T-helper 1 cell treated with Interleukin-12 subunit alpha and Interleukin-12 subunit beta and Interleukin-4 antibody, amounts not matched to agents 30 ng/mL and 1 ng/mL, for 36 hours (primary cell): ENCODE data around the gene HOGA1. TPM values are rescaled to one million over a fixed set of nuclear protein-coding genes. Genes with fewer than 3 reads are reported as not detected.

ENCODE experiments used
- intact Hi-C: fragments of 100-400 bp; cut with micrococcal nuclease; formaldehyde crosslinking; loops from one replicate; pipeline ENCODE4 v1.15.1; 2024
- total RNA-seq: library from RNA; stranded (reverse); gene quantifications from 2 replicates; pipeline ENCODE4 v1.2.3, GENCODE V29; 2022

HOGA1 gene
- total RNA-seq, result not detected in 2 replicates

DNA sequence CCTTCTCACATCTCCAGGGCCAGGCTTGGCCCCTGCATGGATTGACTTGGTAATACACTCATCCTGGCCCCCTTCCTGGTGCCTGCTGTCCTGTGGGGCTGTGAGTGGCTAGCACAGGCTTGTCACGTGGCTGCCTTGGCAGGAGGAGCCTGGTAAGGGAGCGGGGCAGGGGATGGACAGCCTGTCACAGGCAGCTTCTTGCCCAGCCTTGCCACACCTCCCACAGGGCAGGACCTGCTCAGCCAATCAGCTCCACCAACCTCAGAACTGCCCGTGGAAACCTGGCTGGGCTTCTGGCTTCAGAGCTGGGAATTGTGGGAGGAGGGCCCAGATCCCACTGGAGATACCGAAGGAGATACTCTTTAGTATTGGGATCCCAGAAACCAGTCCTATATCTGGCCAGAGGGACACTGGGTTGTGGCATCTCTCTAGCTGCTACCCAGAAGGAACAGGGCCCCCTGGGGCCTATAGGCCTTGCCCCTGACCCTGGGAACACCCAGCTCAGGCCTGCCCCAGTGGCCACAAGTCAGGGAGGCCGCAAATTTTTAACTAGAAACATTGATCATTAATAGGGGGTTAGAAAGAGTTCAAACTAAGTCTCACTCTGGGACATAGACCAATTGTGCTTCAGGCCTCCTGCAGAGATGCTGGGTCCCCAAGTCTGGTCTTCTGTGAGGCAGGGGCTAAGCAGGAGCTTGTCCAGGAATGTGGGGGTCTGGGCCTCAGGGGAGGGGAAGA is at the start of gene HOGA1:
Gene HOGA1 (plus strand): TSS at position 330 of the 738 bp plus-strand sequence. CDS start 315 bp downstream, at position 645.
- intact Hi-C loops, result no loop called here

- intact Hi-C loops, result loop anchor here (1.0 kb wide), 1 partner anchor 18 kb away; no protein-coding TSS in a partner anchor
Measured at GRCh38 chr10:97534746-97535367, 49.3 kb upstream of the HOGA1 start.

DNA sequence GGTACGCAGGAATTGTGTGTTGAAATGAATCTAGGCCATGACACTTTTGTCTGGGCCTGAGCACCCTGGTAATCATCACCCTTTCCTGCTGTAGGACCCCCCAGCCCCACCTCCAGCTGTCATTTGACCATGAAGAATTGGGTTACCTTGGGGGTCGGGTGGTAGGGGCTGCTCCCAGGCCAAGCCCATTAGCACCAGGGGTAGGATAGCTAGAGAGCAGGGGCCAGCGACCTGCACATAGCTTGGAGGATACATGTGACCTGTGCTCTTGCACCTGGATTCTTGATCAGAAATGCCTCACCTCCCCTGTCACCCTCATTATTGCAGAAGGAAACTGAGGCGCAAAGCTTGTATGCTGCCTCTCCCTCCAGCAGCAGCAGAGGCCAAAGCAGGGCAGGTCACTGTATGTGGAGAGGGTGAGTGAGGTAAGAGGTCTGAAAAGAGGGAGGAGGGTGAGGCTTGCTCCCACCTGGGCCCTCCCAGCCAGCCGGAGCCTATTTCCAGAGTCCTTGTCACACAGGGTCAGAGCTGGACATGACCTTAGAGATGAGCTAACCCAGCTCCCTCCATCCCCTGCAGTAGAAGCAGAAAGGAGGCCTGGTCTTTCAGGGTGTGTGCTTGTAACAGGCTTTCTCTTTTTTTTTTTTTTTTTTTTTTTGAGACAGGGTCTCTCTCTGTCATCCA is 46.9 kb upstream of the HOGA1 start:
- intact Hi-C loops, result no loop called here

DNA sequence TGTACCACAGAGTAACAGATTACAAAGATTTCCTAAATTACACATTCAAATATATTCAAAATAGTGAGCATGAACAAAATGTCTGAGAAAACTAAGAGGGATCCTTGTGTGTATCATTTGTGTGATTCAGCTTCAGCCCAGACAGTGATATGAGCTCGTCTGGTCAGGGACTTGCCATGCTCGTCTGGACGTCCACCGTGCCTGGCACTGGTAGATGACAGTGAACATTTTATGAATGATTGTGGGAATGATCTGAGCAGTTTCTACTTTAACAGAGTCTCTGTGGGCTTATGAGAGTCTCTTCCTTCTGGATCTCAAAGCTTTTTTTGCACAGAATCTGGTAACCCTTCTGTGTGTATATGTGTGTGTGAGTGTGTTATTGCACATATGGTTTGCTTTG is 45.8 kb upstream of the HOGA1 start:
- intact Hi-C loops, result no loop called here

DNA sequence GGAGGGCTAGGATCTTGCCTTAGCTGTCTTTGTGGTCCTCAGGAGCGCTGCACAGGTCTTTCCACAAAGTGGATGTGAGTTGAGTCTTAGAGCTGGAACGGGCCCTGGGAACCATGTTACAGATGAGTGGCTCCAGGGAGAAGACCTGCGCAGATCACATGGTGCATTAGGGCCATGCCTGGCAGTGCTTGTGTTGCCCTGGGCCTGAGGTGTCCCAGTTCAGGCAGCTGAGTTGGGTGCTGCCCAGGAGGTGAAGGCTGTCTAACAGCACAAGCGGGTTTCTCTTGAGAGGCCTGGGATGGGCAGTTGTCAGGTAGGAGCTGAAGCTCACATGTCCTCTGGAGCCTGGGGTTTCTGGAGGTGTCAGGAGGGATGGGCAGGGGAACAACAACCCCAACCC is 45.4 kb upstream of the HOGA1 start:
- intact Hi-C loops, result no loop called here

DNA sequence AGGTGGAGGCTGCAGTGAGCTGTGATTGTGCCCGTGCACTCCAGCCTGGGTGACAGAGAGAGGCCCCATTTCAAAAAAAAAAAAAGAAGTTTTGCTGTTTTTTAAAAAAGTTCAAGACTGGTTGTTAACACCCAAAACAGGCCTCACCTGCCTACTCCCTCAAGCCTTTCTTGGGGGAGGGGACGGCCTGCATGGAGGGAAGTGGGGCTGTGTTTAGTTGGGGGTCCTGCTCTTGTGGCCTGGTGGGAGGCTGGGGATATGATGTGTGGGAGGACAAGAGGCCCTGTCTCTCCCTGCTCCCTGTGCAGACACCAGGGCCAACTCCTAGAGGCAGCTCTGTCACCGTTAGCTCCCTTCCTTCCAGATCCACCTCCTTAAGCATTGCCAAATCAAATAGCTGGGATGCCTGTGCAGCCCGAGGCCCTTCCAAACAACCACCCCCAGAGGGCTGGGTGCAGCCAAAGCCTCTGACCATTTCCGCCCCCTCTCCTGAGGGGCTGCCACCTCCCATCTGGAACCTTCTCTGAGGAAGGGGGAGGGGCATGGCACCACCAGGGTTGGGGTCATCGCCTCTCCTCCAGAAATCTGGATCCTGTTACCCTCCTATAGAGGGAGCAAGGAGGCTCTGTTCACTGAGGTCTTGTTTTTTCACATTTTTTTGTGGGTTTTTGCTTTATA is 44.5 kb upstream of the HOGA1 start:
- intact Hi-C loops, result no loop called here

- intact Hi-C loops, result no loop called here
Measured at GRCh38 chr10:97540669-97541500, 43.3 kb upstream of the HOGA1 start.

DNA sequence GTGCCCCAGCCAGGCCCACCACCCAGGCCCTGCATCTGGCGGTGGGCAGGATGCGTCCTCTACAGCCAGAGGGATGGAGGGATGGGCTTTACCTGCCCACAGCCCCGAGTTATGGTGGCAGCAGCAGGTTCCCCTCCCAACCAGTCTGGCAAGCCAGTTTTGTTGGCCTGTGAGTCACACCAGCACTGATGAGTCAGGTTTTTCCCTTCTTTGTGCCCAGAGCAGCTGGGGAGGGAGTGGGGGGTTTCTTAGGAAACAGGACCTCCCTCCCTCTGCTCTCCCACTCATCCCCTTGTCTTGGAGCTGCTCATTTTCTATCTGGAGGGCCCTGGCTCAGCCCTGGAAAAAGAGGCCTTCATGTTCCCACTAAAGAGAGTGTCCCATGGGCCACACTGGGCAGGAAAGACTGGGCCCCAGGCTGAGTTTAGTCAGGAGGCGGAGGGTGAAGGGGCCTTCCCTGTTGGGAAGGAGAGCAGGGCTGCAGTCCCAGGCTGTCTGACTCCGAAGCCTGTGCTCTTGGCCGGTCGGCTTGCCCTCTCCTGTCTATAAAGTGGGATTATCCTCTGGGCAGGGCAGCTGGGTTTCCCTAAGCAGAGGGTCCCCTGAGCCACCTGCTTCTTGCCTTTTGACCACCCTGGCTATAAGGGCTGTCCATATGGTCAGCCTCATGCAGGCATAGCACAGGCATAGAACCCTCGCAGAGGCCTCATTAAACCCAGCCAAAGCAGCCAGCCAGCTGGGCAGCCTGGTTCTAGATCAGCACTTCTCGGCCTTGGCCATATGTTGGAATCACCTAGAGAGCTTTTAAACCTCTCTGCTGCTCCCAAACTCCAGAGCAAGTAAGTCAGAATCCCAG is 41.8 kb upstream of the HOGA1 start:
- intact Hi-C loops, result no loop called here

GRCh38 chr10:97543025-97543546 is 41.1 kb upstream of the HOGA1 start:
- intact Hi-C loops, result no loop called here

- intact Hi-C loops, result no loop called here
Measured at GRCh38 chr10:97546456-97547270, 37.5 kb upstream of the HOGA1 start.

DNA sequence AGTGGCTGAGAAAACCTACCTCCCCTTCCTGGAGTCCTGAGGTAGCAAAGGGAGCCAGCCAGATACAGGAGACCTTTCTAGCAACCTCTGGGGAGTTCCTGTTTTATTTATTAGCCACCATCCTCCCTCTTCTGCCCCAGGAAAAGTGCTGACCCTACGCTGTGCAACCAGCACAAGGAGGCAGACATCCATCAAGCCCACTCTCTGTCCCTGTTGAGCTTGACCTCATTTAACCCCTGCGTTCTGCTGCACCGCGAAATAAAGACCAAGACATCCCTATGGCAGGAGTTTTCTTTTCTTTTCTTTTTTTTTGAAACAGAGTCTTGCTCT is 37.0 kb upstream of the HOGA1 start:
- intact Hi-C loops, result no loop called here

DNA sequence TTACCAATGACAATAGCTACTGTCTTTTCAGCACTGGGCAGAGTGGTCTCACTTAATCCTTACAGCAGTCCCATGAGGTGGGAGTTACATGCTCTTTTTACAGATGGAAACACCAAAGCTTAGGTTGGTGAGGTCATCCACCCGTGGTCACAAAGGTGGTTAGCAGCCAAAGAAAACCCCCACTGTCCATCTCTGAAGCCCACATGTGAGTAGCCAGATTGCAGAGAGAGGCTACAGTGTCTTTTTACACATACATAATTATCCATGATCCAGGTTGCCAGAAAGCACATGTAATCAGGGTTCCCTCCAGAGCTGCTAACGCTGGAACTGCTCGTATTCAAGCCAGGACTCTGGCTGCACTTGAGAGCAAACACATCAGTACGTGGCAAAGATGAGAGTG is 36.2 kb upstream of the HOGA1 start:
- intact Hi-C loops, result no loop called here

DNA sequence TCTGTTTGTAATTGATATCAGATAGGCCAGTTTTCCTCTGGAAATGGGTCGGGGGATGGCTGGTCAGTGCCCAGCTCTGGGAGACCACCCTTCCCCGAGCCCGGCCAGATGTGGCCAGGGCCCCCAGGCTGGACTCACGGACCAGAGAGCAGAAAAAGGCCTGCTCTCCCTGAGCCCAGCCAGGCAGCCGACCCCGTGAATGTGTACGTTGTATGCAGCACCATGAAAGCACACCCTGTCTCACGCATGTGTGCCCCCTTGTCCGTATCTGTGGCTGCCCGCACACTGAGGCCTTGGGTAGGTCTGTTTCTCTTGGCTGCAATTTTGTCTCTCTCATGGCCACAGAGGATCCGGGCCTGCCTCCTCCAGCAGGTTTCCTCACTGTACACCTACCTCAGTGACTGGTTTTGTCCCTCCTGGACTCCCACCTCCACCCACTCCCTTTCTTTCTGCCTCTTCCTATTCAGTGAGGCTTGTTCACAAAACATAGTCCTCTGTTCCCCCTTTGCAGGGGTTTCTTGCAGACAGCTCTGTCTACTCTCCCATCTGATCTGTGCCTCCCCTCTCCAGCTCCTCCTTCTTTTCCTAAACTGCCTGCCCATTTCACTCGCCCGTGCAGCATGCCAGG is 35.2 kb upstream of the HOGA1 start:
- intact Hi-C loops, result no loop called here

DNA sequence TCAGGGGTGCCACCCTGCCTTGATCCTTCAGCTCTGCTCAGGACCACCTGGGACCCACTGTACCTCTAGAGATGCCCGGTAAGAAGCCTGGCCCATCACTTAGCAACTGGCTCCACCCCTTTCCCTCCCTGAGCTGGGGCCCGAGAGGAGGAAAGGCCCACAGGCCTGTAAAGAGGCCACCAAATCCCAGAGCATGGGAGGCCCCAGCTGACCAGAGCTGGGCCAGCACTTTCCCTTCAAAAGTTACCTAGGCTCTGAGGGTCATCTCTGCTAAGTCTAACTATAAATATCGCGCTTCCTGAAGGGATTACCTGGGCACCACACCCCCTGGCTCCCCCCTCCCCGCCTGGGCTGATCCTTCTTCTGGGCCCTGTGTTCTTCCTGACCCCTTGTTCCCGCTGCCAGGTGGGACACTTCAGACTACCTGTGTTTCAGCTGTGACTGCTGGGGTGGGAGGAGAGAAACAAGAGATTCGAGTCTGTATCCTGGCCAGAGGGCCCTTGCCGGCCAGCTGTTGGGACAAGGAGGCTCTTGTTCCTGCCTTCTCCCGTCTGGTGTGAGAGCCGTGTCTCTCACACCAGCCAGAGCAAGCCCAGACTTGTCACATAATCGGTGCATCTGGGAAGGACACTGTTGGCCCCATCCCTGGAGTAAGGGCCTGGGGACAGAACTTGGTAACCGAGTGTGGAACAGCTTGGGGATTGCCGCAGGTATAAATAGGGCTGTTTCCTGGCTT is 34.4 kb upstream of the HOGA1 start:
- intact Hi-C loops, result no loop called here

GRCh38 chr10:97550336-97551149 is 33.6 kb upstream of the HOGA1 start:
- intact Hi-C loops, result no loop called here

GRCh38 chr10:97551271-97551670 is 32.9 kb upstream of the HOGA1 start:
- intact Hi-C loops, result no loop called here

DNA sequence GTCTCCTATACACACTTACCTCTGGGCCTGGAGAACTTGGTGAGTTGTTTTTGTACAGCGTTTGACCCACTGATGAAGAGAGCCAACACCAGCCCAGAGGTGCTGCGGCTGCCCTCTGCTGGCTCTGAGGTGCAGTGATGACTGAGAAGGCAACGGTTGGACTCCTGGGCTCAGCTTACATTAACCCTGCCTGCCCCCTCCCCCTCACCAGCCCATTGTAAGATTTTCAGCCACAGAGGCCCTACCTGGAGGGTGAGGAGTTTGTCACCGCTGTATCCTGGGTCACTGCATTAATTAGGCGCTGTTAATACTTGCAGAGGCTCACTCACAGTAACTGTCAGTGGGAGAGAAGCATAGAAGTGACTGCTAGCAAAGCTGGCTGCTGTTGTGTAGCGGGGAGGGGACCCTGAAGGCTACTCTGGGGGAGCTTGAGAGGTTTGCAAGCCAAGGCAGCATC is 30.6 kb upstream of the HOGA1 start:
- intact Hi-C loops, result loop anchor here (1.0 to 2.0 kb wide), 5 partner anchors 19 to 275 kb away; partner anchors contain the start of genes MMS19 and UBTD1
